GM12891 (cell line): ENCODE data around the gene MDGA2.
"Not testable (repeated sequence)": the region's sequence is repeated elsewhere in the genome, so short reads cannot be mapped to it uniquely, and the experiment has no call there.

Experiments used
- DNase-seq: peaks from one replicate; pipeline ENCODE4 v3.0.0; 2011; ENCODE audit warnings: low spot score; ENCODE audit not compliant: insufficient read length
- FAIRE-seq: peaks from 2 replicates; lab custom pipeline; 2011; peaks lifted over from hg19 to GRCh38; lab: Jason Lieb, UNC
- PAX5 ChIP-seq: IDR thresholded peaks from 2 replicates; pipeline ENCODE4 v1.6.1; 2011; ENCODE audit warnings: low read length, moderate library complexity, mild to moderate bottlenecking; ENCODE audit not compliant: insufficient read depth, severe bottlenecking
- POLR2A ChIP-seq: IDR thresholded peaks from 2 replicates; pipeline ENCODE4 v1.6.1; 2011; ENCODE audit warnings: low read depth, low read length, control low read depth
- POLR2AphosphoS5 ChIP-seq: IDR thresholded peaks from 2 replicates; pipeline ENCODE4 v1.6.1; 2011; ENCODE audit warnings: low read depth, low read length, control low read depth
- POU2F2 ChIP-seq: IDR thresholded peaks from 2 replicates; pipeline ENCODE4 v1.6.1; 2011; ENCODE audit warnings: low read depth, mild to moderate bottlenecking, control low read depth, low read length, moderate library complexity
- SPI1 ChIP-seq: IDR thresholded peaks from 2 replicates; pipeline ENCODE4 v1.6.1; 2011; ENCODE audit warnings: low read depth, low read length, control low read depth
- TAF1 ChIP-seq: IDR thresholded peaks from 2 replicates; pipeline ENCODE4 v1.6.1; 2011; ENCODE audit warnings: low read depth, low read length, control low read depth

The MDGA2 gene

DNA sequence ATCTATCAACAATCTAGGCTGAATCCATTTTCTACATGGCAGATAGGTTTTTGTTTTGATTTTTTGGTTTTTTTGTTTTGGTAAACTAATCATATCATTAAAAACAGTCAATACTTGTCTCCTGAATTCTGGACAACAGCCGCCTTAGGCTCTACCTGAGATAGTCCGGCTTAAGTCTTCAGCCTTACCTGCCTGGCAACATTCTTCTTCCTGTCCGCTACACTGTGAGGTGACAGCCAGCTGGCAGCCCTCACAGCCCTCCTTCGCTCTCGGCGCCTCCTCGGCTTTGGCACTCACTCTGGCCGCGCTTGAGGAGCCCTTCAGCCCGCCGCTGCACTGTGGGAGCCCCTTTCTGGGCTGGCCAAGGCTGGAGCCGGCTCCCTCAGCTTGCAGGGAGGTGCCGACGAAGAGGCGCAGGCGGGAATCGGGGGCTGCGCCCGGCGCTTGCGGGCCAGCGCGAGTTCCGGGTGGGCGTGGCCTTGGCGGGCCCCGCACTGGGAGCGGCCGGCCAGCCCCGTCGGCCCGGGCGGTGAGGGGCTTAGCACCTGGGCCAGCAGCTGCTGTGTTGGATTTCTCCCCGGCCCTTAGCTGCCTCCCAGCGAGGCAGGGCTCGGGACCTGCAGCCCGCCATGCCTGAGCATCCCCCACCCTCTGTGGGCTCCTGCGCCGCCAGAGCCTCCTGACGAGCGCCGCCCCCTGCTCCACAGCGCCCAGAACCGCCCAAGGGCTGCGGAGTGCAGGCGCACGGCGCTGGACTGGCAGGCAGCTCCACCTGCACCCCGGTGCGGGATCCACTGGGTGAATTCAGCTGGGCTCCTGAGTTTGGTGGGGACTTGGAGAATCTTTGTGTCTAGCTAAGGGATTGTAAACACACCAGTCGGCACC is 49.0 kb downstream of the MDGA2 start:
- FAIRE-seq, result no peak
- no peak for DNase-seq
- TF ChIP-seq POLR2AphosphoS5, result no peak
- no peak for TF ChIP-seq TAF1
- no peak for TF ChIP-seq PAX5
- TF ChIP-seq POLR2A, result no peak
- no peak for TF ChIP-seq SPI1
- TF ChIP-seq POU2F2, result no peak

DNA sequence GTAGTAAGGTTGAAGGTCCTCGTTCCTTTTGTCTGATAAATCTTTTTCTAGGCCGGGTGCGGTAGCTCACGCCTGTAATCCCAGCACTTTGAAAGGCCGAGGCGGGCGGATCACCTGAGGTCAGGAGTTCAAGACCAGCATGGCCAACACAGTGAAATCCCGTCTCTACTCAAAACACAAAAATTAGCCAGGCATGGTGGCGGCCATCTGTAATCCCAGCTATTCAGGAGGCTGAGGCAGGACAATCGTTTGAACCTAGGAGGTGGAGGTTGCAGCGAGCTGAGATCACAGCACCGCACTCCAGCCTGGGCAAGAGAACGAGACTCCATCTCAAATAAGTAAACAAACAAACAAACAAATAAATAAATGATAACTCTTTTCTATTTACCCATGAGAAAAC is 51.3 kb downstream of the MDGA2 start:
- FAIRE-seq, DNase-seq: not testable (repeated sequence)

DNA sequence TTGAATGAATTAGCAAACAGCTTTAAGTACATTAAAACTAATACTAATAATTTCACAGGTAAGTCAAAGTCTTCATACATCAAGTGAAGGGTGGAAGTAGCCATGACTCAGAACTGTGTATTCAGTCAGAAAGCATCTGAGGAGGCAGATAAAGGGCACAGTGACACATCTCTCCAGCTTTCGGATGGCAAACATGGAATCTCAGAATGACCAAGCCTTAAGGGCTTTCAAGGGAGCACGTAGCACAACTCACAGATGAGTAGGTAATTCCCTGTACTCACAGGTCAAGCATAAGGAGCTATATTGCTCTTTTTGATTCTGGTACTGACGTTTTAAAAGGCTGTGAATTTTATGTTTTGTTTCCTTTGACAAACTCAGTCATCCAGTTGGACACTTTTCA is 56.0 kb downstream of the MDGA2 start:
- TF ChIP-seq POLR2AphosphoS5 (no peak), SPI1 (no peak), POLR2A (no peak), POU2F2 (no peak), TAF1 (no peak), PAX5 (no peak)
- FAIRE-seq, result no peak
- no peak for DNase-seq

DNA sequence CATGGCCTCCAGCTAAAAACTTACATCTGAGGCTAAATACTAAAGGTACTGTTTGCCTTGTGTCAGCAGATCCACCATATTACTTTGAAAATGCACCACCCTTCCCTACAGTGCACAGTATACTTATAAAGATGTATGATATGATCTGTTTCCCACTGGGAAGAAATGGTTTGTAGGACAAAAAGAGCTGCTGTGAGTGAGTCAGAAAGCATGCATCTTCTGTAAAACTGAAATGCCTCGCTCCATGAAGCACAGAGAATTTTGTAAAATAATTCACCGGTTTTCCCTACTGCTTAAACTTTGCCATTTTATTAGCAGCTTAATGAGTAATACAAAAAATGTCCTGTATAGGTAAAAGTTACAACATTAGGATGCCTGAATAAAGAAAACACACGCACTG is 68.8 kb downstream of the MDGA2 start:
- no peak for DNase-seq
- no peak for TF ChIP-seq POU2F2
- no peak for TF ChIP-seq POLR2AphosphoS5
- no peak for TF ChIP-seq POLR2A
- TF ChIP-seq TAF1, result no peak
- no peak for TF ChIP-seq PAX5
- no peak for TF ChIP-seq SPI1
- no peak for FAIRE-seq

DNA sequence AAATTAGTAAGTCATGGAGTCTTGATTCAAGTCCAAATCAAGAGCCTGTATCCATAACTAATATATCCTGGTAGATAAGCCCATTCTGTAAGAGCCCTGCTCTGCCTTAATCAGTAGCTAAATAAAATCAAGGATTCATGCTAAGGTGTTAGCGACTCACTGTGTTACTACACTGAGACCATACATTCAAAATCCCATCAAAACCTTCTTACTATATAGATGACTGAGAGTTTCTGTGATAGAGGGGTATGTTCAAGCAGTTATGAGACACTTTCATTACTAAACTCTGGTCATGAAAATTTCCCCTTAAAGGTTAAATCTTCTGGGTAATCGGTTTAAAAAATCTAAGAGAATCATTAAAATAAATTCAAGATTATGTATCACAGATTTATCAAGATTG is 78.5 kb downstream of the MDGA2 start:
- no peak for FAIRE-seq

DNA sequence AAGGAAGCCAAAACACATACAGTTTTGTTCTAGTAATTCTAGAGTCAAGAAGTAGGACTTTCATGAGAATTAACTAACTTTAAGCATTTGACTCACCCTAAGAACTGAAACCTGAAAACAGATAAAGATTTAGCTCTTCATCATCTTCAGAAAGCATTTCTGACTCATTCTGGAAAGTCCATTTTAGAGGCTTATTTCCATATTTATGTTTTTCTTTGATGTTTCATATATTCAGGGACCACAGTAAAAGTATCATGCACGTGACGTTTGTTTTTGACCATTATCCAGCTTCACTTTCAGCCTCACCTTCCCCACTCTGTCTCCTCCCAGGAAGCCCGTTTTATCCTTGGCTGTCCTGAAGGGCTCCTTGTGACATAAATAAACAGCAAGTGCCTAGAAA is 79.2 kb downstream of the MDGA2 start:
- FAIRE-seq (no peak), DNase-seq (no peak)

More for the DNA sequence above, 78.5 kb downstream of the MDGA2 start:
- TF ChIP-seq POU2F2, result no peak
- TF ChIP-seq TAF1, result no peak
- TF ChIP-seq PAX5, result no peak
- no peak for TF ChIP-seq POLR2AphosphoS5
- TF ChIP-seq SPI1, result no peak
- TF ChIP-seq POLR2A, result no peak
- DNase-seq, result no peak

DNA sequence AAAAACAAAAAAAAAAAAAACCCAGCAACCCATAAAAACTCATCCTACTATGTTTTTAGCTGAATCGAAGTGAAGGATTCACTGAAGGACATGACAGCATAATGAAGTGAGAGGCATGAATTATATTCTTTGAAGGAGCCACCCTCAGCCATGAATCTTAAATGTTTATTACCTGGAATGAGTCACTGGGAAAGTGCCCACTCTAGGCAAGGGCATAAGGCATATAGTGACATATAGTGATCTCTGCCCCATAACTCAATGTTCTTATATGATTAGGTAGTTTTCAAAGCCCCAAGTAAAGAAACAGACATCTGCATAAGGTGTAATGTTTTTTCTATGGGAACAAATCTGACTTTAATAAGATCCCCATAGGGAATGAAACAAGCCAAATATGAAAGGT is 79.9 kb downstream of the MDGA2 start:
- TF ChIP-seq POU2F2 (no peak), POLR2AphosphoS5 (no peak), SPI1 (no peak), PAX5 (no peak), POLR2A (no peak), TAF1 (no peak)
- FAIRE-seq, result no peak
- DNase-seq, result no peak

More for the DNA sequence above, 79.2 kb downstream of the MDGA2 start:
- TF ChIP-seq TAF1, result no peak
- no peak for TF ChIP-seq POU2F2
- no peak for TF ChIP-seq PAX5
- TF ChIP-seq SPI1, result no peak
- TF ChIP-seq POLR2AphosphoS5, result no peak
- no peak for TF ChIP-seq POLR2A

DNA sequence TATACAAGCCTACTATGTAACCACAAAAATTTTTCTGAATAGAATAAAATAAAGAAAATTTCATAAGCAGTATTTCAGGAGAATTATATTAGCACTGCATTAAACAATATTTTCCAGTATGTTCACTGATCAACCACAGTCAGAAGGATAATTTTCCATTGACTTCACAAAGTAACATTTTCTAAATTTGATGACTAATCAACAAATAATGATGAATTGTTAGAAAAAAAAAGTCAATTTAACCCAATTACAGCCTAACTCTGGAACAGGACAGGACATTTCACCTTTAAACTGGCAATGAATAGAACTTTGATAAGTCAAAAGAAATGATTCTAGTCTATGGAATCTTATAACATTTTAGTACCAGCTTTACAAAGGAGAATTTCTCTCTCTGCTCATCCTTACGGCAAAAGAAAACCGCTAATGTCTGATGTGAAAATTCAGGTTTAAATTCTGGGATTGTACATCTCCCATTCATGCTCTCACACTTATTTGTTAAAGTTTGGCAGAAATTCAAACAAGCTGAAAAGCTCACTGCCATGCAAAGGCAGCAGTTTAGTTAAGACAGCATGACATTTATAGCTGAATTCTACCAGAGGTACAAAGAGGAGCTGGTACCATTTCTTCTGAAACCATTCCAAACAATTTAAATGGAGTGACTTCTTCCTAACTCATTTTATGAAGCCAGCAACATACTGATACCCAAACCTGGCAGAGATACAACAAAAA is 84.5 kb downstream of the MDGA2 start:
- DNase-seq, result no peak
- no peak for TF ChIP-seq SPI1
- TF ChIP-seq POU2F2, result no peak
- no peak for FAIRE-seq

DNA sequence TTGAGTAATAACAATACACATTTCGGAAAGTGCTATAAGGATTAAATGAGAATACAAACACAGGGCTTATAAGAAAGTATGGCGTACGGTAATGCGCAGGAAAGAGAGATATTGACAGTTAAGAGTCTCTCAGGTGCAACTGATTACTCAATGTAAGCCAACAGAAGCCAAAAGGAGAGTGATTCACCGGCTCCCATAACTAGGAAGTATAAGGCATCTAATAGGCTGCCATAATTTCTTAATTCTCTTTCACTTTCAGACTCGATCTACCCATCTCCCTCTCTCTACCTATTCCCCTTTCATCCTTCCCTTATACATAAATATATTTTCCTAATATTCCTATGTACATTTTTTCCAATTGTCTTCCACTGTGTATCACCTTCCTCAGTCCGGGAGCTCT is 90.0 kb downstream of the MDGA2 start:
- DNase-seq (no peak), FAIRE-seq (no peak)
- TF ChIP-seq TAF1, result no peak
- no peak for TF ChIP-seq PAX5
- TF ChIP-seq POLR2AphosphoS5, result no peak
- TF ChIP-seq POLR2A, result no peak
- no peak for TF ChIP-seq POU2F2
- TF ChIP-seq SPI1, result no peak

DNA sequence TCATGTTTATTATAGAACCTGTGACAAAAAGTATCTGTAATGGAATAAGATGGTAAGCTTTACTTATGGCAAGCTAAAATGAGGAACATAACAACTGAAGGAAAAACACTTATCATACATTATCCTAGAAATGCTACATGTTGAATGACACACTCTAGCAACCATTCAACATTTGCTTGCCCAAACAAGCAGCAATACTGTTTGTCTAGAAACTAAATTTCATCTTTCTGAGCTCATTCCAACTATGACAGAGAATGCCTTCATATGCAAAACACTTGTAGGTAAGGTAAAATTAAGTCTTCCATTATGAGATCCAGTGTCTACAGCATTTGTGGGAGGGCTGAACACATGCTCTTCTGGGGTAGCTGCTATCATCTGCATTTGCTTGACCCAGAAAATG is 108.1 kb downstream of the MDGA2 start:
- DNase-seq (no peak), FAIRE-seq (no peak)
- TF ChIP-seq TAF1 (no peak), POLR2A (no peak), PAX5 (no peak), SPI1 (no peak)
